ENCODE results near the gene DNAJC15.

DNAJC15 gene

DNA sequence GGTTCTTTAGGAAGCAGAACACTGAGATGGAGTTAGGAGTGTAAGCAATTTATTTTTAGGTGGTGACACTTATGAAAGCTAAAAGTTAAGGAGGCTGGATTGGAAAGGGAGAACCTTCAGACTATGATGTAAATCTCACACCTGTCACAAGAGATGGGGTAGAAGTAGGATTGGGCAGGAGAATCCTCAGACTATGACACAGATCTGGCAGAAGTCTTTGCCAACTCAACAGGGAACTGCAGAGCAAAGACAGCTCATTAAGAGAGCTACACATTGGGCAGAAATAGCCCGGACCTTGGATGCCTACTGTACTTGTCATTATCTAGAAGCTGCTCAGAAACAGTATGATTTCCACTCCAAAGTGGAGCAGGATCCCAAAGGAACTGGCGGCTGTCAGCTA lies 134.4 kb downstream of the DNAJC15 start:
- no peak for DNase-seq (ENCODE audit: low spot score)

GRCh38 chr13:43158516-43158915 lies 135.1 kb downstream of the DNAJC15 start:
- no peak for DNase-seq (ENCODE audit: low spot score)

DNA sequence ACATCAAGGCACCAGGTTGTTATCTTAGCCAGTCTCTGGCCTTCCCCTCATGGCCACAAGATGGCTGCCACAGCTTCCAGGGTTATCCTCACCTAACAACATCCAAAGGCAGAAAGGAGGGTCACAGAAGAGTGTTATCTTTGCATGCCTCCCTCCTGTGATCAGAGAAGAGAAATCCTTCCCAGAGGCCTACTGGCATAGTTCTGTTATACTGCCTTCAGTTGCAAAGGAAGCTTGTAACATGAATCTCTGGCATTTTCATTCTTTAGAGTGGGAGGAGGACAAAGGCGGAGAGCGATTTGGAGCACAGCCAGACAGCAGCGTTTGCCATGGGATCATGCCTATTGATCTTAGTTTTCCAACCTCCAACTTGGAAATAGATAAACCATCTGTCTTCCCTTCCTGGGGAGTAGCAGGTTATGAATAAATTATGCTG lies 135.7 kb downstream of the DNAJC15 start:
- DNase-seq (ENCODE audit: low spot score), result no peak

Measured in RKO (cell line).